ENCODE data around the gene RAB11FIP4.
"Not testable (repeated sequence)": the region's sequence is repeated elsewhere in the genome, so short reads cannot be mapped to it uniquely, and the experiment has no call there.

RAB11FIP4 gene

DNA sequence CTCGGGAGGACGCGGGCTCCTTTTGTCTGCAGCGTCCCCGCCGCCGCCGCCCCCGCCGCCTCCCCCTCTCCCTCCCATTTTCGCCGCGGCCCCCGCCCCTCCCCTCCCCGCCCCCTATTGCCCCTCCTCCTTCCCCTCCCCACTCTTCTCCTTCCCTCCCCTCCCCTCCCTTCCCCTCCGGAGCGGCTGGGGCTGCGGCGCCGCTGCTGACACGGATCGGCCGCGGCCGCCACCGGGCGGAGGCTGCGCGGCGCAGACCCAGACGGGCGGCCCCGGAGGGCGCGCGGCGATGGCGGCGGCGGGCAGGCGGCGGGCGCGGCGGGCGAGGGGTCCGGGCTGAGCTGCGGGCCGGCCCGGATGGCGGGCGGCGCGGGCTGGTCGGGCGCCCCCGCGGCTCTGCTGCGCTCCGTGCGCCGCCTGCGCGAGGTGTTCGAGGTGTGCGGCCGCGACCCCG, at the start of gene RAB11FIP4:
TSS of gene RAB11FIP4 (plus strand) at position 180 of the 454 bp plus-strand sequence. CDS start at position 358, 178 bp downstream.
- Histone ChIP-seq H4K20me1 (peaks cover 0 to 32% (median 18%) of the 10 kb centered on the region in 11 experiments; a peak in 15 of 22 replicates), H3K4me1 (peaks cover 5 to 22% (median 14%) of the 10 kb centered on the region in 10 experiments; a peak in 17 of 20 replicates), H3K27me3 (peaks cover 17 to 44% (median 32%) of the 10 kb centered on the region in 11 experiments; a peak in 21 of 22 replicates), H3K27ac (peak within 1 kb of the TSS in 4 of 11 experiments; percentile 31 to 42 (median 34); a peak in 5 of 22 replicates), H3K9ac (peak within 1 kb of the TSS in 10 of 11 experiments; percentile 28 to 78 (median 67); a peak in 20 of 22 replicates), H3K4me3 (peak within 1 kb of the TSS; percentile 53 to 76 (median 63)), H3K4me2 (peak within 1 kb of the TSS; percentile 84 to 97 (median 91)), H3K36me3 (no peaks in the 10 kb centered on the region), H3K9me3 (replicated peaks in 1 of 11) (no peaks in the 10 kb centered on the region)
- no peak for TF ChIP-seq Cebpa-rat (IDR thresholded peaks at IDR 0.05)

GRCh38 chr17:31345191-31345747, 46.2 kb upstream of the RAB11FIP4 start:
- H3K36me3 ChIP-seq = peaks cover 49 to 65% (median 57%) of the 10 kb centered on the region in 11 experiments
- not testable (repeated sequence) for H3K9me3 ChIP-seq (replicated peaks in 1 of 11); H3K4me1 ChIP-seq

DNA sequence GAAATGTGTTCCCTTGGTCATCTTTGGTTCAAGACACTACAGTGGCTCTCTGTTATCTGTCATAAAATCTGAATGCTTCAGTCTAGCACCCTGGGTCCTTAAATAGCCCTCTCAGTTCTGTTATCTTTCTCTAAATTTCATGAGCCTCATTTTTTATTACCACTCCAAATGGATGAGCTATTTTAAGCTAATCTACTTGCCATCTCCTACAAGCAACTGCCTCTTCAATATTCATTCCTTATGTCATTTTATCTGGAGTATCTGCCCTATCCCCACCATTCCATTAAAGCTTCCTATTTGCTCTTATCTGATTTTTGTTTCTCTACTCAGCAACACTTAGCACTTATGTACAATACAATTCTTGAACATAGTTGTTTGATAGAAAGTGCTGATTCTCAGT, 42.0 kb upstream of the RAB11FIP4 start:
- H3K4me3 ChIP-seq = no peak overlapping the region
- TF ChIP-seq Cebpa-rat (IDR thresholded peaks at IDR 0.05) = no peak
- peaks cover 51 to 67% (median 61%) of the 10 kb centered on the region in 11 experiments for H3K36me3 ChIP-seq
- no peaks in the 10 kb centered on the region for H3K4me1 ChIP-seq
- H3K27ac ChIP-seq = no peak overlapping the region
- no peaks in the 10 kb centered on the region for H4K20me1 ChIP-seq
- H3K4me2 ChIP-seq = no peak overlapping the region
- H3K9me3 ChIP-seq (replicated peaks in 1 of 11) = no peaks in the 10 kb centered on the region
- no peak overlapping the region for H3K9ac ChIP-seq
- no peaks in the 10 kb centered on the region for H3K27me3 ChIP-seq

More at GRCh38 chr17:31345191-31345747, 46.2 kb upstream of the RAB11FIP4 start:
- H3K27ac ChIP-seq, H3K4me3 ChIP-seq, H3K27me3 ChIP-seq, H3K9ac ChIP-seq, H3K4me2 ChIP-seq, H4K20me1 ChIP-seq: not testable (repeated sequence)

DNA sequence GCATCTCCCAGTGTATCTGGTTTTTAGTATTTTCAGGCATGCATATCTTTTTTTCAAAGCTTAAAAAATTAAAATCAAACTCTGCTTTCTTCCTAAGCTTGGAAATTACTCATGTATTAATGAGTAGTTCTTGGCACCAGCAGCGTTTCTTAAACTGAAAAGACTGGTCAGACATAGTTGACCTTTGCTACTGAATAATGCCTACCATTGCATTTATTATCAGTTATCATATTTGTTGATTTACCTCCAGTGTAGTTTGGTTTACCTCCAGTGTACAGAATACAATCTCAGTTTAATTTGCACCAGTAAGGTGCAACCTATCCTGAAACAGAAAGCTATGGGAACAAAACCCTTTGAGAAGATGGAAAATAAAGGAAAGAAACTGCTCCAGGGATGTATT, 35.5 kb upstream of the RAB11FIP4 start:
- no peaks in the 10 kb centered on the region for H3K4me1 ChIP-seq
- no peak overlapping the region for H3K4me2 ChIP-seq
- H3K36me3 ChIP-seq = peaks cover 64 to 98% (median 93%) of the 10 kb centered on the region in 11 experiments
- H4K20me1 ChIP-seq = no peaks in the 10 kb centered on the region
- H3K27ac ChIP-seq = no peak overlapping the region
- no peaks in the 10 kb centered on the region for H3K9me3 ChIP-seq (replicated peaks in 1 of 11)
- H3K27me3 ChIP-seq = no peaks in the 10 kb centered on the region
- no peak overlapping the region for H3K9ac ChIP-seq
- no peak overlapping the region for H3K4me3 ChIP-seq
- TF ChIP-seq Cebpa-rat (IDR thresholded peaks at IDR 0.05) = no peak

DNA sequence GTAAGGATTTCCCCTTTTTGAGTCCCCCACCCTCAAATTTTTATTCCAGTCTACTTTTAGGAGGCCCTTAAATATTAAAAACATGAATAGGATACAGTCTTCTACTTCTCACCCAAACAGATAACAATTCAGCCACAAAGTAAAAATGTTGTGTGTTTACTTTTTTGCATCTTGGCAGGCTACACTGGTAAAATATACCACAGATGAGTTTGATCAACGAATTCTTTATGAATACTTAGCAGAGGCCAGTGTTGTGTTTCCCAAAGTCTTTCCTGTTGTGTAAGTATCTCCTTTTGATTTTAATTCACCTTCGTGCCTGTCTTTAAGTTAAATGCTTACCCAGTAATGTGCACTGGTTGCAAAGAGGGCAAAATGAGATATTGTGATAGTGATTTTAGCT, 34.4 kb upstream of the RAB11FIP4 start:
- Histone ChIP-seq H3K4me1 (peaks cover 0 to 3% (median 0%) of the 10 kb centered on the region in 10 experiments; a peak in 1 of 20 replicates), H3K9me3 (replicated peaks in 1 of 11) (no peaks in the 10 kb centered on the region), H3K27me3 (no peaks in the 10 kb centered on the region), H3K27ac (no peak overlapping the region), H4K20me1 (no peaks in the 10 kb centered on the region), H3K4me2 (no peak overlapping the region), H3K4me3 (no peak overlapping the region), H3K36me3 (peaks cover 65 to 99% (median 93%) of the 10 kb centered on the region in 11 experiments), H3K9ac (no peak overlapping the region)
- no peak for TF ChIP-seq Cebpa-rat (IDR thresholded peaks at IDR 0.05)

DNA sequence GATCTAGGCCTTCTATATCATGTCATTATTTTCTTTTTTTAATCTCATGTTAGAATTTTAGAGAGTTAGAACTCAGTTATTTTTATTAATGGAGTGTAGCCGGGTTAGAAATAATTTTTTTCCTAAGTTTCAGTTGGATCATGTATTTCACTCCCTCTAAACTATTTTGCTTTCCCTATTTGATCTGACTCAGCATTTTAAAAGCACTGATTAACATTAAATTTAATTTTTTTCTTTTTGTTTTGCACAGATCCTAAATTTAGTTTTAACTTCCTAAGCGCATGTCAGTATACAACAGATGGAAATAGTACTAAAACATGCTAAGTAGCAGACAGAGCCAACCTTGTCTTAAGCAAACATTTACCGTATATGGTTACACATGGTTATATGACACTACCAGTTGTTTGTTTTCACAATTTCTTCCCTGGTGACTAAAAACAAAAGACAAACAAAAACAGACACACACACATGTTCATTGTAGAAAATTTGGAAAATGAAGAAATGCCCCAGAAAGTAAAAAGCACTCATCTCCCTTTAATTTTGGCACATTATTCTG, 33.6 kb upstream of the RAB11FIP4 start:
- H3K4me3 ChIP-seq = no peak overlapping the region
- H3K27ac ChIP-seq = no peak overlapping the region
- H4K20me1 ChIP-seq = no peaks in the 10 kb centered on the region
- TF ChIP-seq Cebpa-rat (IDR thresholded peaks at IDR 0.05) = no peak
- peaks cover 0 to 9% (median 0%) of the 10 kb centered on the region in 10 experiments; a peak in 1 of 20 replicates for H3K4me1 ChIP-seq
- no peak overlapping the region for H3K4me2 ChIP-seq
- peaks cover 64 to 99% (median 93%) of the 10 kb centered on the region in 11 experiments for H3K36me3 ChIP-seq
- H3K27me3 ChIP-seq = no peaks in the 10 kb centered on the region
- H3K9ac ChIP-seq = no peak overlapping the region
- H3K9me3 ChIP-seq (replicated peaks in 1 of 11) = no peaks in the 10 kb centered on the region

GRCh38 chr17:31364012-31364411, 27.5 kb upstream of the RAB11FIP4 start:
- Histone ChIP-seq H3K9me3 (replicated peaks in 1 of 11) (no peaks in the 10 kb centered on the region), H3K27me3 (no peaks in the 10 kb centered on the region), H3K36me3 (peaks cover 38 to 89% (median 72%) of the 10 kb centered on the region in 11 experiments), H4K20me1 (no peaks in the 10 kb centered on the region), H3K4me3 (no peak overlapping the region), H3K4me2 (no peak overlapping the region), H3K4me1 (peaks cover 0 to 9% (median 0%) of the 10 kb centered on the region in 10 experiments; a peak in 1 of 20 replicates), H3K27ac (no peak overlapping the region), H3K9ac (no peak overlapping the region)
- TF ChIP-seq Cebpa-rat (IDR thresholded peaks at IDR 0.05) = no peak

- Histone ChIP-seq H3K4me3 (no peak overlapping the region), H3K4me2 (no peak overlapping the region), H3K9ac (no peak overlapping the region), H3K4me1 (peaks cover 0 to 22% (median under 1%) of the 10 kb centered on the region in 10 experiments; a peak in 7 of 20 replicates), H3K27ac (no peak overlapping the region), H3K9me3 (replicated peaks in 1 of 11) (no peaks in the 10 kb centered on the region), H4K20me1 (no peaks in the 10 kb centered on the region), H3K36me3 (peaks cover 23 to 68% (median 52%) of the 10 kb centered on the region in 11 experiments), H3K27me3 (no peaks in the 10 kb centered on the region)
- TF ChIP-seq Cebpa-rat (IDR thresholded peaks at IDR 0.05) = no peak
Observed at GRCh38 chr17:31366088-31366487, 25.4 kb upstream of the RAB11FIP4 start.

DNA sequence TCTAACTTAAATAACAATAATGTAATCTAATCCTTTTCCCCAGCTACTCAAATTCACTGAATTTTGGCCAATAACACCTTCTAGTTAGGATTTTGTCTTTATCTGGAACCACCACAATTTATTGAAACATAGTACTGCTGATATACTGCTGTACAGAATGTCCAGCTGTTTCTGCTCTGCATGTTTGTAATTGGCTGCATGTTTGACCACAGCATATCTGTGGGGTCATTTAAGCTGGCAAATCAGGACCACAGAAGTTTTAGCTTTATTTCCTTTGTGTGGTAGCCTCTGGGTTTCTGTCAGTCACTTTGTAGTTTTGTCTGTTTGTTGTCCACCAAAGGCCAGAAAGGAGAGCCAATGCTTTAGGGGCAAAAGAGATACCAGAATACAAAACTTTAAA, 22.2 kb upstream of the RAB11FIP4 start:
- Histone ChIP-seq H3K36me3 (peaks cover 11 to 38% (median 32%) of the 10 kb centered on the region in 11 experiments; a peak in 19 of 22 replicates), H3K27ac (no peak overlapping the region)

More for the DNA sequence above, 22.2 kb upstream of the RAB11FIP4 start:
- no peak overlapping the region for H3K4me3 ChIP-seq
- H3K4me1 ChIP-seq = peaks cover 8 to 42% (median 19%) of the 10 kb centered on the region in 10 experiments
- no peak for TF ChIP-seq Cebpa-rat (IDR thresholded peaks at IDR 0.05)
- no peaks in the 10 kb centered on the region for H3K9me3 ChIP-seq (replicated peaks in 1 of 11)
- H3K4me2 ChIP-seq = no peak overlapping the region
- H4K20me1 ChIP-seq = 0 out of 22 replicates have a peak, but pooled peaks cover 0 to 4% (median 0%) of the 10 kb centered on the region in 11 experiments
- H3K27me3 ChIP-seq = no peaks in the 10 kb centered on the region
- H3K9ac ChIP-seq = no peak overlapping the region

All from BLaER1 treated with 17β-estradiol and CSF1 and Interleukin-3, amounts not matched to agents 10 nM and 100 nM (cell line).